ENCODE measurements around the gene CPNE7.

CPNE7 gene

GRCh38 chr16:89596061-89596689 lies 20.6 kb downstream of the CPNE7 start:
- H3K9me3 Mint-ChIP-seq = no peaks in the 10 kb centered on the region
- DNase-seq (no peak), ATAC-seq (no peak)
- H3K36me3 Mint-ChIP-seq (ENCODE audit: low read depth) = no peaks in the 10 kb centered on the region
- no peaks in the 10 kb centered on the region for H3K27me3 Mint-ChIP-seq
- H3K27ac Mint-ChIP-seq = no peak overlapping the region
- H3K4me3 Mint-ChIP-seq = no peak overlapping the region
- H3K4me1 Mint-ChIP-seq = peaks cover 7% of the 10 kb centered on the region

DNA sequence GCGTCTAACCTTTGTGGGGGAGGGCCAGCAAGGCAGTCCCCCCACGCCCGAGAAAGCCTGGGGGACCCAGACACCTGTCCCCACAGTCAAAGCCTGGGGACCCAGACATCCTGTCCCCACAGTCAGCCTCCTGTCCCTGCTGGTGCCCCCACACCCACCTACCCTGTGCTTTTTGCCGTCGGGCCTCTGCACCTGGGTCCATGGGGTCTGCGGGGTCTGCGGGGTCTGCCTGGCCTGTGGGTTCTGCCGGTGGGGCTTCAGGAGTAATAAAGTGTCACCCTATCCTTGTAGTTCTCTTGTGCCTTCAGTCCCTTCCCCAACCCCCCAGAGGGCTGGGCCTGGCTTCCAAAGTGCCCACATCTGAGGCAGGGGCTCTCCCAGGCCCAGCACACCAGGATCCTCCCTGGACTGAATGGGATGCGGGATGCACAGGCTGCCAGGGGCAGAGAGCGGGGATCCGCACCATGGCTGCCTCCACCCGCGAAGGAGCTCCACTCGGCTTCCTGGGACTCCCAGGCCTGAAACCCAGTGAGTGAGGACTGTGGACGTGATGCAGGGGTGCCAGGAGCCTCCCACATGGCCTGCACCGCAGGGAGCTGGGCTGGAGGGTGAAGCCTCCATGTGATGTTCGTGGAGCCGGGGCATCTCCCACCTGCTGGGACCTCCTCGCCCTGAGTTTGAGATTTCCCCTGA lies 21.5 kb downstream of the CPNE7 start:
- DNase-seq = no peak
- H3K4me3 Mint-ChIP-seq = no peak overlapping the region
- H3K27me3 Mint-ChIP-seq = no peaks in the 10 kb centered on the region
- ATAC-seq = no peak
- peaks cover 9% of the 10 kb centered on the region for H3K4me1 Mint-ChIP-seq
- no peaks in the 10 kb centered on the region for H3K9me3 Mint-ChIP-seq
- H3K36me3 Mint-ChIP-seq (ENCODE audit: low read depth) = no peaks in the 10 kb centered on the region
- H3K27ac Mint-ChIP-seq = no peak overlapping the region

GRCh38 chr16:89598199-89598598 lies 22.6 kb downstream of the CPNE7 start:
- Mint-ChIP-seq H3K27me3 (no peaks in the 10 kb centered on the region), H3K36me3 (ENCODE audit: low read depth) (no peaks in the 10 kb centered on the region), H3K9me3 (no peaks in the 10 kb centered on the region), H3K27ac (no peak overlapping the region), H3K4me3 (no peak overlapping the region), H3K4me1 (peaks cover 19% of the 10 kb centered on the region)
- ATAC-seq (no peak), DNase-seq (no peak)

DNA sequence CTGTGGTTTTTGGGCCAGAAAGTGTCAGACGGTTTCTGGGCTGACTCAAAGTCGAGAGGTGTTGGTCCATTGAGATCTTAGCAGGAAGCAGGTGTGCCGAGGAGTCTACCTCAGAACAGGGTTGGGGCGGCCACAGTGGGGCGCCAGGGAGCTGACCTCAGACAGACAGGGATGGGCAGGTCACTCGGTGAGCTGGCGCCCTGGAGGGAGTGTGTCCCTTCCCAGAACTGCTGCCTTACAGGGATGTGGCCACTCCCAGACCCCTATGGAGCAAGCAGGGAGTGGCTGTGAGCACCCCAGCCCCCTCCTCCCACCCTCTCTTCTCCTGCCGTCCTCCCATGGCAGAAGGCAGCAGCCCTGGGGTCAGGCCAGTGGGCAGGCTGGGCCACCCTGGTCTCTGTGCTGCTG lies 23.9 kb downstream of the CPNE7 start:
- no peaks in the 10 kb centered on the region for H3K27me3 Mint-ChIP-seq
- peak; percentile 7 for ATAC-seq

DNA sequence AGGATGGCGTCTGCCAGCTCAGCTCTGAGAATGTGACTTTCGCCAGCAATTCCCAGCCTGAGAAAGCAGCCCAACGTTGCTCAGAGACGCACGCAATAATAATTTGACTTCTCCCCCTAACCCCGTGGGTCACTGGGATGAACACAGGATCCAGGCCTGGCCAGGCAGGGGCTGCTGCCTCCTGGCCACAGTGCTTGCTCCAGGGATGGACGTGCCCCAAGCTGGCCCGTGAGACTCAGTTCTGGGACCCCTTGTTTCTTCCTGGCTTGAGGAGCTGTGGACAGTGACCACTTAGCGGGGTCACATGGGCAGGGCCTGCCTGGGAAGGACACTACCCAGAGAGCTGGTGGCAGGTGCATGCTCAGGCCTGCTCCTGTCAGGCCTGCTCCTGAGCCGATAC lies 24.3 kb downstream of the CPNE7 start:
- H3K9me3 Mint-ChIP-seq = no peaks in the 10 kb centered on the region
- ATAC-seq = no peak
- H3K36me3 Mint-ChIP-seq (ENCODE audit: low read depth) = no peaks in the 10 kb centered on the region
- no peaks in the 10 kb centered on the region for H3K27me3 Mint-ChIP-seq
- no peak for DNase-seq
- peaks cover 14% of the 10 kb centered on the region for H3K4me1 Mint-ChIP-seq
- H3K4me3 Mint-ChIP-seq = no peak overlapping the region
- H3K27ac Mint-ChIP-seq = no peak overlapping the region

More for the DNA sequence above, 23.9 kb downstream of the CPNE7 start:
- H3K27ac Mint-ChIP-seq = no peak overlapping the region
- peak; percentile 55 for DNase-seq
- H3K4me1 Mint-ChIP-seq = peaks cover 14% of the 10 kb centered on the region
- no peak overlapping the region for H3K4me3 Mint-ChIP-seq
- no peaks in the 10 kb centered on the region for H3K36me3 Mint-ChIP-seq (ENCODE audit: low read depth)
- H3K9me3 Mint-ChIP-seq = no peaks in the 10 kb centered on the region

- Mint-ChIP-seq H3K27me3 (no peaks in the 10 kb centered on the region), H3K4me3 (no peak overlapping the region), H3K4me1 (peaks cover 14% of the 10 kb centered on the region), H3K9me3 (no peaks in the 10 kb centered on the region), H3K36me3 (ENCODE audit: low read depth) (no peaks in the 10 kb centered on the region), H3K27ac (no peak overlapping the region)
- DNase-seq (no peak), ATAC-seq (no peak)
Observed at GRCh38 chr16:89600427-89600826, 24.9 kb downstream of the CPNE7 start.

DNA sequence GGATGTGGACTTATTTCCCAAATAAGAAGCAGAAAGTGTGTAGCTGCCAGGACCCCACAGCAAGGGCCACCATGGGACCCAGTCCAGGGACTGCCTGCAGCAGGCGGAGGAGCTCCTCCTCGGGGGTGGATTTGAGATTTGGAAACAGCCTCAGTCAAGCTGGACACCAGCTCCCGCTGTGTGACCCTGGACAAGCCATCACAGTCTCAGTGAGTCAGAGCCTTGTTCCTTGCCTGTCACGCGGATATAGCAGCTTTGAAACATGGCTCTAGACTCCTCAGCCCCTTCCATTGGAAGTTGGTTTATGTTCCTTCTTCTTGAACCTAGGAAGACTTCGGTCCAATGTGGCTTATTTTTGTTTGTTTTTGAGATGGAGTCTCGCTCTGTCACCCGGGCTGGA lies 25.4 kb downstream of the CPNE7 start:
- Mint-ChIP-seq H3K27me3 (no peaks in the 10 kb centered on the region), H3K4me1 (peaks cover 14% of the 10 kb centered on the region), H3K36me3 (ENCODE audit: low read depth) (no peaks in the 10 kb centered on the region), H3K9me3 (no peaks in the 10 kb centered on the region), H3K27ac (no peak overlapping the region), H3K4me3 (no peak overlapping the region)
- no peak for DNase-seq
- ATAC-seq = no peak

GRCh38 chr16:89601906-89602272 lies 26.3 kb downstream of the CPNE7 start:
- H3K4me3 Mint-ChIP-seq = no peak overlapping the region
- DNase-seq (no peak), ATAC-seq (no peak)
- peaks cover 14% of the 10 kb centered on the region for H3K4me1 Mint-ChIP-seq
- no peaks in the 10 kb centered on the region for H3K36me3 Mint-ChIP-seq (ENCODE audit: low read depth)
- H3K27me3 Mint-ChIP-seq = no peaks in the 10 kb centered on the region
- no peaks in the 10 kb centered on the region for H3K9me3 Mint-ChIP-seq
- H3K27ac Mint-ChIP-seq = no peak overlapping the region

- peak; percentile 73 for DNase-seq
- Mint-ChIP-seq H3K36me3 (ENCODE audit: low read depth) (no peaks in the 10 kb centered on the region), H3K27me3 (no peaks in the 10 kb centered on the region), H3K27ac (no peak overlapping the region), H3K4me1 (peaks cover 14% of the 10 kb centered on the region), H3K4me3 (no peak overlapping the region), H3K9me3 (no peaks in the 10 kb centered on the region)
- peak; percentile 96 for ATAC-seq
Observed at GRCh38 chr16:89602273-89602951, 26.9 kb downstream of the CPNE7 start.

- DNase-seq (no peak), ATAC-seq (no peak)
- H3K27ac Mint-ChIP-seq = no peak overlapping the region
- H3K9me3 Mint-ChIP-seq = no peaks in the 10 kb centered on the region
- peaks cover 14% of the 10 kb centered on the region for H3K4me1 Mint-ChIP-seq
- no peak overlapping the region for H3K4me3 Mint-ChIP-seq
- H3K27me3 Mint-ChIP-seq = no peaks in the 10 kb centered on the region
- H3K36me3 Mint-ChIP-seq (ENCODE audit: low read depth) = no peaks in the 10 kb centered on the region
Observed at GRCh38 chr16:89602952-89603590, 27.5 kb downstream of the CPNE7 start.

DNA sequence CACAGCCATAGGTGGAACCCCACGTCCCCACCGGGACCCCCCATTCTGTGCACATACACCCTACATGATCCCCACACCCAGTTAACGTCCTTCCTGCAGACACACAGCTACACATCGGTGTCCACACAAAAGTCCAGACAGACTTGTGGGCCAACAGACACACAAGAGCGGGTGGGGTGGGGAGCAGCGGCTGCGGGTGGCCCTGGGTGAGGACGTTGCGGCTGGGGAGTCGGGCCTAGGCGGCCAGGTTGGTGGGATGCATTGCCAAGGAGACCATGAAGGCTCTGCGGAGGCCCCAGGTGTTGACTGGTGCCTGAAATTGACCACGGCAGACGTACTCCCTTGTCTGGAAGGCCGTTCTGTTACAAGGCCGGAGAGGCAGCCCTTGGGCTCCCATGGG lies 29.2 kb downstream of the CPNE7 start:
- no peaks in the 10 kb centered on the region for H3K9me3 Mint-ChIP-seq
- H3K36me3 Mint-ChIP-seq (ENCODE audit: low read depth) = no peaks in the 10 kb centered on the region
- no peak overlapping the region for H3K4me3 Mint-ChIP-seq
- no peaks in the 10 kb centered on the region for H3K27me3 Mint-ChIP-seq
- peaks cover 12% of the 10 kb centered on the region for H3K4me1 Mint-ChIP-seq
- ATAC-seq = no peak
- H3K27ac Mint-ChIP-seq = no peak overlapping the region
- DNase-seq = no peak

GRCh38 chr16:89605186-89605970 lies 29.8 kb downstream of the CPNE7 start:
- peaks cover 12% of the 10 kb centered on the region for H3K4me1 Mint-ChIP-seq
- no peak for ATAC-seq
- H3K9me3 Mint-ChIP-seq = no peaks in the 10 kb centered on the region
- no peaks in the 10 kb centered on the region for H3K27me3 Mint-ChIP-seq
- DNase-seq = no peak
- no peak overlapping the region for H3K4me3 Mint-ChIP-seq
- H3K36me3 Mint-ChIP-seq (ENCODE audit: low read depth) = no peaks in the 10 kb centered on the region
- no peak overlapping the region for H3K27ac Mint-ChIP-seq

- H3K27ac Mint-ChIP-seq = no peak overlapping the region
- no peaks in the 10 kb centered on the region for H3K36me3 Mint-ChIP-seq (ENCODE audit: low read depth)
- no peaks in the 10 kb centered on the region for H3K9me3 Mint-ChIP-seq
- H3K4me1 Mint-ChIP-seq = peaks cover 12% of the 10 kb centered on the region
- DNase-seq = no peak
- ATAC-seq = no peak
- no peaks in the 10 kb centered on the region for H3K27me3 Mint-ChIP-seq
- no peak overlapping the region for H3K4me3 Mint-ChIP-seq
Observed at GRCh38 chr16:89606006-89606405, 30.4 kb downstream of the CPNE7 start.

DNA sequence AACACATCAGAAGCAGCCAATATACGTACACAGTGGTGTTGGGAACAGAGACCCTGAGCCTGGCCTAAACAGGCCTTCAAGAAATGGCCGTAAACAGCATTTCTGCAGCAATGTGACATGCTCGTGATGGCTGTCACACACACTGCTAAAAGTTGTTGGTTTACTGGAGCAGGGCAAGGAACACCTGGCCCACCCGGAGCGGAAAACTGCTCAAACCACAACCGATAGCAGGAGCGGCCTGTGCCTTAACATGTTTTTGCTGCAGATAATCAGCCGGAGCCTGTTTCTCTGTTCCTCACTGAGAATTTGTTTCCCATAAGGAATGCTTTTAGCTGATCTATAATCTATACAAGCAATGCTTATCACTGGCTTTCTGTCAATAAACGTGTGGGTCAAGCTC lies 31.9 kb downstream of the CPNE7 start:
- no peaks in the 10 kb centered on the region for H3K9me3 Mint-ChIP-seq

More for the DNA sequence above, 31.9 kb downstream of the CPNE7 start:
- Mint-ChIP-seq H3K4me3 (no peak overlapping the region), H3K36me3 (ENCODE audit: low read depth) (no peaks in the 10 kb centered on the region), H3K27ac (no peak overlapping the region), H3K4me1 (peaks cover 8% of the 10 kb centered on the region), H3K27me3 (no peaks in the 10 kb centered on the region)
- DNase-seq (no peak), ATAC-seq (no peak)
